ENCODE data around the gene IL1RL1.

GRCh38 chr2:102397209-102397608 lies 85.8 kb downstream of the IL1RL1 start:
- no peak for TF ChIP-seq CTCF (IDR thresholded peaks at IDR 0.05; ENCODE audit: poor library complexity, severe bottlenecking)
- TF ChIP-seq REST (IDR thresholded peaks at IDR 0.05; ENCODE audit: borderline replicate concordance): no peak
- no peak for TF ChIP-seq SMC3 (conservative IDR thresholded peaks at IDR 0.05; ENCODE audit: poor library complexity)
- no peak for TF ChIP-seq EP300 (conservative IDR thresholded peaks at IDR 0.05; ENCODE audit: poor library complexity, severe bottlenecking)
- TF ChIP-seq EZH2 (IDR thresholded peaks at IDR 0.05; ENCODE audit: borderline replicate concordance, insufficient read depth, low read length, poor library complexity, severe bottlenecking): no peak
